ENCODE results near the gene LIN28A.
A peak's percentile ranks its signal among the peaks of the same experiment; 100 is the strongest.

The LIN28A gene

GRCh38 chr1:26440259-26440658 is 29.6 kb downstream of the LIN28A start:
- no peak for DNase-seq

- DNase-seq, result no peak
Measured at GRCh38 chr1:26449868-26450267, 39.3 kb downstream of the LIN28A start.

- no peak for DNase-seq
Measured at GRCh38 chr1:26450908-26451307, 40.3 kb downstream of the LIN28A start.

GRCh38 chr1:26452459-26453183 is 42.0 kb downstream of the LIN28A start:
- DNase-seq, result no peak

GRCh38 chr1:26459148-26459547 is 48.5 kb downstream of the LIN28A start:
- DNase-seq, result no peak

- no peak for DNase-seq
Measured at GRCh38 chr1:26459573-26460031, 49.0 kb downstream of the LIN28A start.

GRCh38 chr1:26468911-26469310 is 58.3 kb downstream of the LIN28A start:
- no peak for DNase-seq

- no peak for DNase-seq
Measured at GRCh38 chr1:26469558-26469957, 58.9 kb downstream of the LIN28A start.

GRCh38 chr1:26470878-26471497 is 60.4 kb downstream of the LIN28A start:
- no peak for DNase-seq

- DNase-seq, result peak; percentile 77
Measured at GRCh38 chr1:26471498-26472319, 61.1 kb downstream of the LIN28A start.

- peak; percentile 95 for DNase-seq
Measured at GRCh38 chr1:26472320-26472900, 61.8 kb downstream of the LIN28A start, which contains the start of gene HMGN2. HMGN2 (plus strand) TSS chr1:26472440; CDS start chr1:26472613, 173 bp downstream.

- peak; percentile 99 for DNase-seq
Measured at GRCh38 chr1:26472901-26473845, 62.6 kb downstream of the LIN28A start.

- no peak for DNase-seq
Measured at GRCh38 chr1:26474818-26475217, 64.2 kb downstream of the LIN28A start.

- DNase-seq, result no peak
Measured at GRCh38 chr1:26475989-26476388, 65.4 kb downstream of the LIN28A start.

GRCh38 chr1:26476958-26477357 is 66.3 kb downstream of the LIN28A start:
- no peak for DNase-seq

GRCh38 chr1:26477446-26478152 is 67.0 kb downstream of the LIN28A start:
- no peak for DNase-seq

GRCh38 chr1:26478159-26478558 is 67.5 kb downstream of the LIN28A start:
- DNase-seq, result no peak

GRCh38 chr1:26478988-26479387 is 68.4 kb downstream of the LIN28A start:
- DNase-seq, result no peak
